ENCODE measurements around the gene PHLDA3.

Gene PHLDA3

DNA sequence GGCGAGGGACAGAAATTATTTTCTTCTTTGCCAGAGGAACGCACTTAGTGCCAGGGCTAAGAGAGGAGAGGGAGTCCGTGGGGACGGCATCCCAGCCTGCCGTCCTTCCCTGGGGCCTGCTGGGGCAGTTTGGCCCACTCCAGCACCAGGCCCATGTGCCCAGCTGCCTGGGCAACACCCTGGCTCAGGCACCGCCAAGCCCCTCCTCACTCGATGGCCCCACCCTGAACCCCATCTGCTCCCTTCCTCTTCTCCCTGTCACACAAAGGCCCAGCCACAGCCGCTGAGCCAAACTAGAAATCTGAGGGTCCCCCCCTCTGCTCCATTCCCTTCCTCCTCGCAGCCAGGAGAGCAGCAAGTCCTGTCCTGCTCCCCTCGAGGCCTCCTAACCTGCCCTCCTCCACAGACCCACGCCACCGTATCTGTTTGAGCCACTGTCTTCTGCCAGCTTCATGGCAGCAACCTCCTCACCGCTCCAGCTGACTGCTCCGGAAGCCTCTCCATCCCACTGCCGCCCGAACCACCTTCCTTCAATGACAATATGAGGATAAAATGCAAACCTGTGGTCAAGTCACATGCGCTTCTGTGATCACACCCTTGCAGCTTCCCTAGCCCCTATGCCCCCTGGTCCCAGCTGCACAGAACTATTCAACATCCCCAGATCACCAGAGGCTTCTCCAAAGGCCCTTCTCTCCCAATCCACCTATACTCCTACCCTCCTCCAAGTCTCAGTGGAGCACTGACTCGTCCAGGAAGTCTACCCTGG lies 39.1 kb downstream of the PHLDA3 start:
- no peak for DNase-seq (ENCODE audit: low spot score)

DNA sequence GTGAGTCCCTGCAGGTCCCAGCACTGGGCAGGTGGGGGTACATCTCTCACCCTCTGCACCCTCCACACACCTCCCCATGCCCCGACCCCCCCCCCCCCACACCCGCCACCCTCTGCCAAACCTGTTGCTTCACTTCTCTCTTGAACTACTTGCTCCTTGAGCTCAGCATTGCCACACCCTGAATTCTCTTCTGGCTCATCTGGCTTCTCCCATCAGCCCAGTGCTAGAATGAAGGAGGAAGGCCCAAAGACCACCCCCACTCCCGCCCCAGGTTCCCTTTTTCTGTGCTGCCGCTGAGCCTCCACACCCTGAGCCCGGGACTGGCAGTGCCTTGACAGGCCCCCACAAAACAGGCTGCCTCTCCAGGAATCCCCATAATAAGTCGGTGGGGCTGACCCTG lies 41.0 kb downstream of the PHLDA3 start:
- DNase-seq (ENCODE audit: low spot score): no peak

DNA sequence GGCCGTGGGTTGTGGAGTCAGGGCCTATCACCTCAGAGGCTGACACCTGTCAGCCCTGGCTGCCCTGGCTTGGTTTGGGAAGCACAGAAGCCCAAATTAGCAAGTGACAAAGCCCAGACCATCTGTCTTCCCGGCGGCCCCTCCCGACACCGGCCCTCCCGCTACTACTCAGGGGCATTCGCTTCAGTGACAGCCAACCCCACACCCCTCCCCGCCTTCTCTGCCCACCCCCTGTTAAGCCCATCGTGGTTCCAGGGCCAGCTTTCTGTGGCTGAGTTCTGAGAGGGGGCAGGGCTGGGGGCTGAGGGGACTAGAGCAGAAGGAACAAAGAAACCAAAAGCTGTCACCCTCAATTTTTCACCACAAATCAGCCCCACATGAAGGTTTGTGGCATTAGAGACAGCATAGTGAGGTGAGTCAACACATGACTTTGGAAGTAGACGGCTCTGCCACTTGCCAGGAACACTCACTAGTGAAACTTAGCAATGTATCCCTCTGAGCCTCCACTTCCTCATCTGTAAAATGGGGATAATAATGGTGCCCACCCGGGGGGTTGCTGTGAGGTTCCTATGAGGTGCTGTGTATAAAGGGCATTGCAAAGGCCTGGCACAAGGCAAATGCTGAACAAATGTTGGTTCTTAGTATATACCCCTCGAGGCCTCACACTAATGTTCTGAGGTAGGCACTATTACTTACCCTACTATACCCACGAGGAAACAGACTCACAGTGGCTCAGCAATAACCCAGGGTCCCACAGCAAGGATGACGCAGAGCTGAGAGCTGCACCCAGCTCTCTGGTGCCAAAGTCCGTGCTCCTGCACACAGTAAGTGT lies 42.3 kb downstream of the PHLDA3 start:
- DNase-seq (ENCODE audit: low spot score): no peak

DNA sequence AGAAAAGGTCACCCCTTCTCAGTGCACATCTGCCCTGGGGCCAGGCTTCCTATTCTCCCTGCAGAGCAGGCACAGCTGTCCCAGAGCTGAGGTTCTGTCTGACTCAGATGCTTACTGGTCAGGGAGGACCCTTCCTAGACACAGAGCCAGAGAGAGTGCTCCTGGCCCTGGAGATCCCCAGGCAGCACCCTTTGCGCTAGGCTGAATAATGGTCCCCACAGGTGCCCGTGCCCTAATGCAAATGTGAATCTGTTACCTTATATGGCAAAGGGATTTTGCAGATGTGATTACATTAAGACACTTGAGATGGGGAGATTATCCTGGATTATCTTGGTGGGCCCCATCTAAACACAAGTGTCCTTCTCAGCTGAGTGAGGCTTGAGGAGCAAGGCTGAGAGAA lies 44.8 kb downstream of the PHLDA3 start:
- no peak for DNase-seq (ENCODE audit: low spot score)

- no peak for DNase-seq (ENCODE audit: low spot score)
These were observed 45.3 kb downstream of the PHLDA3 start for GRCh38 chr1:201423655-201424054.

- DNase-seq (ENCODE audit: low spot score): no peak
These were observed 46.5 kb downstream of the PHLDA3 start for GRCh38 chr1:201422436-201423030.

DNA sequence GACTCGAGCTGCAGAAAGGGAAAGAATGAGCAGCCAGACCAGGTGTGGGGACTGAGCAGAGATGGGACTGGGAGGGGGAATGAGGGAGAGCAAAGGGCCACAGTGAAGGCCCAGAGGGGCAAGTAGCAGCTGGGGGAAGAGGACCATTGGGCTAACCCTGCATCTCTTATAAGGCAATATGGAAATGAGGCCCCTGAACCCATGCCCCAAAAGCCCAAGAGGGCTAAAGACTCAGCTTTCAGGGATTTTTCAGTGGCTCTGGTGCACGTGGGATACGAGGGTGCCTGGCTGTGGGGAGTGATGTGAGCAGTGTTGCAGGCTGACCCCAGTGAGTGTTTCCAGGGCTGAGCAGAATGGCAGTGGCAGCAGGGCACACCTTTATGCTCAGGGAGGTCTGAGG lies 47.0 kb downstream of the PHLDA3 start:
- no peak for DNase-seq (ENCODE audit: low spot score)

DNA sequence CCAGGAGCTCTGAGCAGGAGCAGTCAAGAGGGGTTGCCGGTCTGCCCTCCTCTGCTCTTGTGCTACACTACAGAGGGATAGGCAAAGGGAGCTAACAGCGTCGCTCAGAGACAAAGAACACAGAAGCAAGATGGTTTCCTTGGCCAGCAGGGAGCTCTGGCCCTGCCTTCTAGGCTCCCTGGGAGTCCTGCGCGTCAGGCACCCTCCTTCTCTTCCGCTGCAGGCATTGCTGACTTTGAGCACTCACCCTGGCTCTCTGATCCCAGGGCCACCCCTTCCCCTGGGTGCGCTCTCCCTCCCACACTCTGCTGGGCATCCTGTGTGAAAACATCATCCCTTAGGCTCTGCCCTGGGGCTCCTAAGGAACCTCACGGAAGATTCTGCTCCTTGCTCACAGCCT lies 47.9 kb downstream of the PHLDA3 start:
- no peak for DNase-seq (ENCODE audit: low spot score)

DNA sequence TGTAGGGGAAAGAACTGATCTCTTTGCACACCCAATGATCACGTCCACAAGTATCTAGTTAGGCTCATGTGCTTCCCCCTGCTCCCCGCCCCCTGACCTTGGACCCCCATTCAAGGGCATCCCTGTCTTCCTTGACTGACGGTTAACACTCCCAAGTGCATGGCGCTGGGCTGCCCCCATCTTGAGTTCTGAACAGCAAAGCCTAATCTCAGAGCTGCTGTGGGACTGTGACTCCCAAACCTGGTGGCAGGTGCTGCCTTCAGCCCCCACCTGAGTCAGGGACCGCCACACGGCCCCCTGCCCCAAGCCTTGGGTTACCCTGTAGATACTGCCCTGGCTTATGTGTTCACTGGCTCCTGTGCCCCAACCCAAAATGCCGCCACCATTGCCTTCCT lies 48.4 kb downstream of the PHLDA3 start:
- DNase-seq (ENCODE audit: low spot score): no peak

DNA sequence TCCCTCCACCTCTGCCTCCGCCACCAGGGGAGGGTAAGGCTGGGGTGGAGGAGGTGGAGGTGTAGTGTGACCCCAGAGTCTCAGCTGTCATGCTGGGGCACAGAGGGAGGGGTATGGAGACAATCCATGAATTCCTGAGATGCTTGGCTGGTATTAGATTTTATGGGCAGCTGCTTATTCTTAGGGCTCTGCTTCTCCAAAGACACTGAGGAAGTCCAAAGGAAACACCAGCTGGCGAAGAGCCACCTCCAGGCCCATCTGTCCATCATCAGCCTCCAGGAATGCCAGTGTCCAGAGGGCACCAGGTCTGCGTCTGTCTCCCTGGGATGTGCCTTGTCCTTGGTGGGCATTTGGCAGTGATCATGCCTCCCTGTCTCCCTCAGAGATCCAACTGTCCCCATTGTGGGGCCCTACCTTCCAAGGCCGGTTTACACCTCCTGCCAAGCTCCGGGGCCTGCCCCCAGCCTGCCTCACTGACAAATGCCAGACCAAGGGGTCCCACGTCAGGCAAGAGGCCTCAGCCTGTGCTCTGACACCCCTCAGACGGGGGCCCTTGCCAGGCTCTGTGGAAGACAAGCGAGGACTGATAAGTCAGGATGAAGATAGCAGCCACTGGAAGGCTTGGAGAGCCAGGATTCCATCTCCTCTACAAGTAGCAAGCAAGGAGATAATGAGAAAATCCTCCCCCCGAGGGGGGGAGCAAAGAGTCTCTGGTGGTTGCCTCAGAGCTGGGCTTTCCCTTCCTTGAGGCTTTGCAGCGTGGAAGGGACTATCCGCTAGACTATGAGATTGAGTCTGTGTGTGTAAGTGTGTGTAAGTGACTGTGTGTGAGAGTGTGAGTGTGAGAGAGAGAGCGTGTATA lies 49.0 kb downstream of the PHLDA3 start:
- DNase-seq (ENCODE audit: low spot score): no peak

GRCh38 chr1:201419256-201419655 lies 49.7 kb downstream of the PHLDA3 start:
- no peak for DNase-seq (ENCODE audit: low spot score)

DNA sequence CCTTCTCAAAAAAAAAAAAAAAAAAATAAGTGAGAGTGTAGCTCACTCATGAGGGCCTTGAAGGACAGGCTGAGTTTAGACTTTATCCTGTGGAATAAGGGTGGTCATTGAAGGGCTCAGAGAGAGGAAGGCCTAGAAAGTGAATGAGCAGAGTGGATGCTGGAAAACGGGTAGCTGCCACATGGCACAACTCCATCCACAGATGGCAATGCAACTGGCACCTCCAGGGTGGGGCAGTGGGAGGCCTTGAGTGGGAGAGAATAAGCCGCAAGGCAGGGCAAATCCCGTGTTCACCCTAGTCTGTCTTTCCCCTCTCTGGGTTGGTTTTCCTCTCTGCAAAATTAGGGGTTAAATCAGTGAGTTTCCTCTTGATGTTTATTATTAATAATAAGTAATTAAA lies 50.5 kb downstream of the PHLDA3 start:
- no peak for DNase-seq (ENCODE audit: low spot score)

Data from kidney tubule cell (primary cell).